ENCODE data around the gene TBC1D4.

TBC1D4 gene

GRCh38 chr13:75415694-75416093, 66.3 kb downstream of the TBC1D4 start:
- DNase-seq: no peak

- no peak for DNase-seq
Measured at GRCh38 chr13:75415171-75415570, 66.8 kb downstream of the TBC1D4 start.

- DNase-seq: no peak
Measured at GRCh38 chr13:75414036-75414827, 67.7 kb downstream of the TBC1D4 start.

GRCh38 chr13:75411924-75412537, 69.9 kb downstream of the TBC1D4 start:
- DNase-seq: no peak

- DNase-seq: no peak
Measured at GRCh38 chr13:75410207-75410606, 71.8 kb downstream of the TBC1D4 start.

- no peak for DNase-seq
Measured at GRCh38 chr13:75407998-75408397, 74.0 kb downstream of the TBC1D4 start.

- no peak for DNase-seq
Measured at GRCh38 chr13:75407473-75407872, 74.5 kb downstream of the TBC1D4 start.

GRCh38 chr13:75405976-75406703, 75.8 kb downstream of the TBC1D4 start:
- DNase-seq: no peak

- no peak for DNase-seq
Measured at GRCh38 chr13:75404726-75405125, 77.2 kb downstream of the TBC1D4 start.

GRCh38 chr13:75402787-75403186, 79.2 kb downstream of the TBC1D4 start:
- no peak for DNase-seq

GRCh38 chr13:75400775-75401174, 81.2 kb downstream of the TBC1D4 start:
- no peak for DNase-seq

GRCh38 chr13:75399879-75400217, 82.1 kb downstream of the TBC1D4 start:
- no peak for DNase-seq

GRCh38 chr13:75399168-75399878, 82.6 kb downstream of the TBC1D4 start:
- no peak for DNase-seq

- DNase-seq: no peak
Measured at GRCh38 chr13:75398072-75398471, 83.9 kb downstream of the TBC1D4 start.

- DNase-seq: no peak
Measured at GRCh38 chr13:75395901-75396300, 86.1 kb downstream of the TBC1D4 start.

- DNase-seq: no peak
Measured at GRCh38 chr13:75395066-75395465, 86.9 kb downstream of the TBC1D4 start.

- no peak for DNase-seq
Measured at GRCh38 chr13:75393839-75394520, 88.0 kb downstream of the TBC1D4 start.

- no peak for DNase-seq
Measured at GRCh38 chr13:75391432-75392100, 90.4 kb downstream of the TBC1D4 start.

- no peak for DNase-seq
Measured at GRCh38 chr13:75390229-75390628, 91.7 kb downstream of the TBC1D4 start.

GRCh38 chr13:75385708-75386083, 96.3 kb downstream of the TBC1D4 start:
- no peak for DNase-seq

GRCh38 chr13:75384879-75385707, 96.9 kb downstream of the TBC1D4 start:
- no peak for DNase-seq
